ENCODE measurements around the gene SLC25A45.

DNA sequence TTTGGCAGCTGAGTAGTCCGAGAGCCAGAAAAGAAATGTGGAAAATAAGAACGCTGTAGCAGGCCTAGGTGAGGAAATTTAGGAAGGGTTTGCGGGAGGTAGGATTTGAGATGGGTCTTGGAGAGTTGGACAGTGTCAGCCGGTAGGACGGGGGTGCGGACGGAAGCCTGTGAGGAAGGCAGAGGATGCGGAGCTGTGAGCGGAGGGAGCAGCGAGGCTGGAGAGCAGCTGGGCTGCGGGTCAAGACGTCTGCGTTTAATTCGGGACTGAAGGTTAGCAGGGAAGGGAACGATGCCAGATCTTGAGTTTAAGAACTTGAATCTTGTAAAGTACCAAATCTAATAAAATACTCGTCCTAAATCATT, 28.6 kb downstream of the SLC25A45 start:
- TF ChIP-seq, protein P1, sequence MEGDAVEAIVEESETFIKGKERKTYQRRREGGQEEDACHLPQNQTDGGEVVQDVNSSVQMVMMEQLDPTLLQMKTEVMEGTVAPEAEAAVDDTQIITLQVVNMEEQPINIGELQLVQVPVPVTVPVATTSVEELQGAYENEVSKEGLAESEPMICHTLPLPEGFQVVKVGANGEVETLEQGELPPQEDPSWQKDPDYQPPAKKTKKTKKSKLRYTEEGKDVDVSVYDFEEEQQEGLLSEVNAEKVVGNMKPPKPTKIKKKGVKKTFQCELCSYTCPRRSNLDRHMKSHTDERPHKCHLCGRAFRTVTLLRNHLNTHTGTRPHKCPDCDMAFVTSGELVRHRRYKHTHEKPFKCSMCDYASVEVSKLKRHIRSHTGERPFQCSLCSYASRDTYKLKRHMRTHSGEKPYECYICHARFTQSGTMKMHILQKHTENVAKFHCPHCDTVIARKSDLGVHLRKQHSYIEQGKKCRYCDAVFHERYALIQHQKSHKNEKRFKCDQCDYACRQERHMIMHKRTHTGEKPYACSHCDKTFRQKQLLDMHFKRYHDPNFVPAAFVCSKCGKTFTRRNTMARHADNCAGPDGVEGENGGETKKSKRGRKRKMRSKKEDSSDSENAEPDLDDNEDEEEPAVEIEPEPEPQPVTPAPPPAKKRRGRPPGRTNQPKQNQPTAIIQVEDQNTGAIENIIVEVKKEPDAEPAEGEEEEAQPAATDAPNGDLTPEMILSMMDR (IDR thresholded peaks at IDR 0.05), result no peak
- no peak for TF ChIP-seq POLR2A (IDR thresholded peaks at IDR 0.05)

Measured in vagina (tissue), 2 donors.